GM12878 (cell line): Measurements from ENCODE around the gene TMEM212. TPM values are rescaled to one million over a fixed set of nuclear protein-coding genes. Genes with fewer than 3 reads are reported as not detected.
A peak's percentile ranks its signal among the peaks of the same experiment; 100 is the strongest.

ENCODE experiments used
- ATAC-seq: fragments of 200-7000 bp; cut with Tn5 transposase; 3 replicates; pipeline ENCODE4 v1.9.1; 2020; ENCODE audit warnings: mild to moderate bottlenecking, moderate library complexity
- BruUV-seq: library from RNA; stranded (reverse); fragments of 400-500 nt; replicated peaks from 2 replicates; lab custom pipeline; 2021; lab: Mats Ljungman, UMichigan
- CTCF ChIA-PET: fragments of 300-600 bp; sonication (Branson Sonifier 250); formaldehyde crosslinking; extraction: SDS; loops from one replicate; lab custom pipeline; 2021; ENCODE audit warnings: inconsistent platforms; lab: Yijun Ruan, JAX
- POLR2A ChIA-PET: fragments of 350-600 bp; formaldehyde crosslinking; extraction: SDS; loops from one replicate; lab custom pipeline; 2021; ENCODE audit warnings: inconsistent platforms; lab: Charles Lee
- RAD21 ChIA-PET: fragments of 300-600 bp; sonication (Branson Sonifier 250); formaldehyde crosslinking; loops from one replicate; lab custom pipeline; 2023; ENCODE audit warnings: antibody characterized with exemption; ENCODE audit not compliant: unreplicated experiment; lab: Charles Lee
- SMC1A ChIA-PET: fragments of 300-600 bp; sonication (Branson Sonifier 250); formaldehyde crosslinking; loops from one replicate; lab custom pipeline; 2023; ENCODE audit not compliant: unreplicated experiment, uncharacterized antibody; lab: Charles Lee
- DNase-seq: peaks from one replicate; pipeline ENCODE4 v3.0.0-alpha.2; 2011; ENCODE audit warnings: low read depth, low spot score
- FAIRE-seq: peaks from 3 replicates; lab custom pipeline; 2011; peaks lifted over from hg19 to GRCh38; lab: Jason Lieb, UNC
- H2AFZ ChIP-seq: 2 replicates; pipeline ENCODE4 v1.6.0; 2011; ENCODE audit warnings: low read depth, low read length, control low read depth; ENCODE audit not compliant: control insufficient read depth
- H3K27ac ChIP-seq: 2 replicates; pipeline ENCODE4 v1.5.1; 2011; ENCODE audit warnings: control low read depth; ENCODE audit not compliant: control insufficient read depth, insufficient read depth
- H3K27me3 ChIP-seq, 2 experiments: replicated peaks in 1 of 2; 2 replicates each; pipeline versions ENCODE4 v1.6.0 to v1.6.1; 2011; ENCODE audit warnings: low read length in 1 of 2; ENCODE audit not compliant: control insufficient read depth in 2 of 2, insufficient read depth in 2 of 2
- H3K36me3 ChIP-seq, 2 experiments: 2 replicates each; pipeline ENCODE4 v1.5.1; 2011; ENCODE audit warnings: low read length in 1 of 2; ENCODE audit not compliant: control insufficient read depth in 2 of 2, insufficient read depth in 2 of 2
- H3K4me1 ChIP-seq: 2 replicates; pipeline ENCODE4 v1.6.1; 2011; ENCODE audit warnings: mild to moderate bottlenecking, low read length, moderate library complexity, mixed read lengths; ENCODE audit not compliant: control insufficient read depth, insufficient read depth
- H3K4me2 ChIP-seq: 2 replicates; pipeline ENCODE4 v1.6.0; 2011; ENCODE audit warnings: control low read depth; ENCODE audit not compliant: control insufficient read depth, insufficient read depth
- H3K4me3 ChIP-seq: fragments of 200-600 bp; sonication (generic); 2 replicates; pipeline ENCODE4 v1.5.1; 2016
- H3K79me2 ChIP-seq: 2 replicates; pipeline ENCODE4 v1.6.0; 2011; ENCODE audit warnings: low read length; ENCODE audit not compliant: control insufficient read depth, insufficient read depth
- H3K9ac ChIP-seq: 2 replicates; pipeline ENCODE4 v1.8.0; 2011; ENCODE audit warnings: low read length, control low read depth, mixed read lengths; ENCODE audit not compliant: control insufficient read depth, insufficient read depth
- H3K9me3 ChIP-seq: replicated peaks from 3 replicates; pipeline ENCODE4 v1.5.1; 2011; ENCODE audit warnings: mild to moderate bottlenecking, low read length; ENCODE audit not compliant: control insufficient read depth, insufficient read depth
- H4K20me1 ChIP-seq: 2 replicates; pipeline ENCODE4 v1.6.0; 2011; ENCODE audit not compliant: control insufficient read depth, insufficient read depth
- ATF7 ChIP-seq: fragments of 450-650 bp; IDR thresholded peaks from 2 replicates; pipeline ENCODE4 v1.6.1; 2016; ENCODE audit warnings: low read depth, mild to moderate bottlenecking
- BCL11A ChIP-seq: IDR thresholded peaks from 2 replicates; pipeline ENCODE4 v1.6.1; 2011; ENCODE audit warnings: low read depth, low read length
- BCLAF1 ChIP-seq: fragments of 450-650 bp; IDR thresholded peaks from 2 replicates; pipeline ENCODE4 v1.6.1; 2017; ENCODE audit warnings: antibody characterized with exemption, mild to moderate bottlenecking, moderate library complexity
- BMI1 ChIP-seq: fragments of 450-650 bp; IDR thresholded peaks from 2 replicates; pipeline ENCODE4 v1.6.1; 2016; ENCODE audit warnings: mild to moderate bottlenecking, moderate library complexity, borderline replicate concordance
- CEBPZ ChIP-seq: fragments of 150-350 bp; IDR thresholded peaks from 2 replicates; pipeline ENCODE4 v1.6.1; 2016; ENCODE audit warnings: low read depth, low read length
- DPF2 ChIP-seq: fragments of 450-650 bp; IDR thresholded peaks from 2 replicates; pipeline ENCODE4 v1.6.1; 2017; ENCODE audit warnings: mild to moderate bottlenecking
- E4F1 ChIP-seq: fragments of 450-650 bp; IDR thresholded peaks from 2 replicates; pipeline ENCODE4 v1.6.1; 2018; ENCODE audit warnings: borderline replicate concordance, mild to moderate bottlenecking; ENCODE audit not compliant: partially characterized antibody
- EED ChIP-seq: sonication (generic); IDR thresholded peaks from 2 replicates; pipeline ENCODE4 v1.6.1; 2016; ENCODE audit warnings: antibody characterized with exemption, low read depth
- EGR1 ChIP-seq, 2 experiments: IDR thresholded peaks; 1 replicate in 1 of 2; 2 replicates in 1 of 2; pipeline ENCODE4 v1.6.1; 2011 to 2012; ENCODE audit warnings: low read depth in 2 of 2, low read length in 2 of 2, borderline replicate concordance in 1 of 2, mild to moderate bottlenecking in 1 of 2, moderate library complexity in 1 of 2
- JUNB ChIP-seq: IDR thresholded peaks from 2 replicates; pipeline ENCODE4 v1.6.1; 2016; ENCODE audit warnings: antibody characterized with exemption, mild to moderate bottlenecking
- RB1 ChIP-seq: fragments of 450-650 bp; formaldehyde crosslinking; IDR thresholded peaks from 2 replicates; pipeline ENCODE4 v1.6.1; 2017; ENCODE audit warnings: mild to moderate bottlenecking, borderline replicate concordance
- RFX5 ChIP-seq: IDR thresholded peaks from 2 replicates; pipeline ENCODE4 v1.6.1; 2011; ENCODE audit warnings: low read depth, low read length, improper control_type of control experiment
- WGBS: methylation state at CpG from one replicate; pipeline ENCODE4 v1.1.6; 2016; ENCODE audit warnings: low lambda C conversion rate; ENCODE audit not compliant: insufficient replicate concordance, insufficient coverage; ENCODE audit errors: missing lambda C conversion rate; 5-methylcytosine and 5-hydroxymethylcytosine counted together
- in situ Hi-C: fragments of 300-500 bp; cut with MboI; formaldehyde crosslinking; loops from 9 replicates; pipeline ENCODE4 v1.14.3; 2018; ENCODE audit warnings: mixed read lengths
- intact Hi-C: fragments of 100-400 bp; cut with micrococcal nuclease; formaldehyde crosslinking; loops from one replicate; pipeline ENCODE4 v1.14.2; 2022; ENCODE audit not compliant: unreplicated experiment
- polyA plus RNA-seq, 11 experiments: library from polyadenylated mRNA; depleted of rRNA in 4 of 11; unstranded in 6 of 11; stranded (reverse) in 5 of 11; fragments of >200 nt; fragmentation: Nextera tagmentation in 4 of 11; fragmentation: Illumina TruSeq in 1 of 11; extraction: Ambion mirVana in 4 of 11; extraction: Trizol in 1 of 11; gene quantifications; 1 replicate in 1 of 11; 2 replicates in 10 of 11; pipeline versions ENCODE4 v1.2.1 to v1.2.3, GENCODE V29; 2011 to 2016; ENCODE audit warnings: inconsistent platforms in 2 of 11, missing spikeins in 2 of 11, low read depth in 1 of 11
- total RNA-seq, 4 experiments: library from RNA; depleted of rRNA in 3 of 4; stranded (reverse); fragments of >200 nt in 3 of 4; fragmentation: Illumina TruSeq in 1 of 4; extraction: Trizol in 1 of 4; gene quantifications; 2 replicates each; pipeline versions ENCODE4 v1.2.1 to v1.2.3, GENCODE V29; 2013 to 2021

TMEM212 gene
- total and polyA plus RNA-seq, 10 of the 15 experiments (the other 5 are each of a cell fraction or from before 2014, with no cell fraction given): not detected

GRCh38 chr3:171813897-171814460 is 29.2 kb upstream of the TMEM212 start:
- Histone ChIP-seq H4K20me1 (no peaks in the 10 kb centered on the region), H3K4me2 (no peak overlapping the region), H3K79me2 (no peaks in the 10 kb centered on the region), H3K4me1 (no peaks in the 10 kb centered on the region), H2AFZ (peak overlapping the region; percentile 57), H3K36me3 (no peaks in the 10 kb centered on the region), H3K27ac (no peak overlapping the region), H3K4me3 (no peak overlapping the region), H3K9me3 (no peaks in the 10 kb centered on the region), H3K9ac (no peak overlapping the region), H3K27me3 (no peaks in the 10 kb centered on the region)
- ChIA-PET RAD21 (interaction anchor here (1.0 to 5.6 kb wide), 12 partner anchors 9 to 199 kb away, joined by 3 to 117 read pairs (median 10); no protein-coding TSS in a partner anchor), POLR2A (interaction anchor here (0.6 to 4.0 kb wide), 17 partner anchors 8 to 292 kb away, joined by 3 to 40 read pairs (median 4); no protein-coding TSS in a partner anchor), CTCF (interaction anchor here (0.9 to 5.6 kb wide), 14 partner anchors 8 to 518 kb away, joined by 3 to 110 read pairs (median 6); no protein-coding TSS in a partner anchor), SMC1A (interaction anchor here (0.9 to 5.4 kb wide), 15 partner anchors 9 to 334 kb away, joined by 3 to 54 read pairs (median 5); no protein-coding TSS in a partner anchor)
- peak; percentile 83 for DNase-seq
- BruUV-seq: no TSS peak
- FAIRE-seq: peak; percentile 84
- peak; percentile 47 for ATAC-seq
- WGBS: 14% methylated on average over 4 of the region's 4 CpGs
- intact Hi-C loops (loop anchor here (1.0 kb wide), 1 partner anchor 17 kb away; no protein-coding TSS in a partner anchor), in situ Hi-C loops (no loop called here)
- no peak for TF ChIP-seq RFX5
- TF ChIP-seq E4F1: no peak
- TF ChIP-seq JUNB: no peak
- peak; percentile 98 for TF ChIP-seq ATF7
- TF ChIP-seq CEBPZ: no peak
- 0 out of 2 replicates have a peak, but pooled peaks have one; percentile 36 for TF ChIP-seq RB1
- TF ChIP-seq EED: no peak
- peak; percentile 78 for TF ChIP-seq BMI1
- peak; percentile 90; the same call in 1 of the 2 replicates for TF ChIP-seq DPF2
- TF ChIP-seq BCL11A: no peak
- TF ChIP-seq EGR1 (IDR thresholded peaks at IDR 0.05; ENCODE audit: borderline replicate concordance in 1 of 2, low read depth in 2 of 2, low read length in 2 of 2): no peak
- TF ChIP-seq BCLAF1: no peak
